ENCODE results near the gene LDLRAD3.
"Not testable (repeated sequence)": the region's sequence is repeated elsewhere in the genome, so short reads cannot be mapped to it uniquely, and the experiment has no call there.

The LDLRAD3 gene

GRCh38 chr11:35907648-35908431 lies 36.0 kb upstream of the LDLRAD3 start:
- H4K20me1 ChIP-seq (ENCODE audit: insufficient read depth, low read length, poor library complexity, severe bottlenecking): no peaks in the 10 kb centered on the region
- H3K9ac ChIP-seq (ENCODE audit: low read depth, low read length, poor library complexity, severe bottlenecking): no peak overlapping the region
- H3K4me3 ChIP-seq (ENCODE audit: low read length, poor library complexity, severe bottlenecking): peak overlapping the region; percentile 1
- H3K4me2 ChIP-seq (ENCODE audit: low read depth, low read length, poor library complexity, severe bottlenecking): peak overlapping the region; percentile 41
- H3K27me3 ChIP-seq (ENCODE audit: insufficient read depth, low read length, poor library complexity, severe bottlenecking): no peaks in the 10 kb centered on the region
- no peak for TF ChIP-seq CTCF (conservative IDR thresholded peaks at IDR 0.05; ENCODE audit: low read length)
- TF ChIP-seq EZH2phosphoT487 (IDR thresholded peaks at IDR 0.05; ENCODE audit: borderline replicate concordance): no peak
- peaks cover 35% of the 10 kb centered on the region for H3K4me1 ChIP-seq (ENCODE audit: insufficient read depth, low read length, poor library complexity, severe bottlenecking)
- peaks cover 6% of the 10 kb centered on the region for H3K9me3 ChIP-seq (ENCODE audit: insufficient read depth, low read depth, low read length)
- H3F3A ChIP-seq (ENCODE audit: low read depth): no peaks in the 10 kb centered on the region
- H3K9me2 ChIP-seq (replicated peaks; ENCODE audit: low read depth, low read length): no peaks in the 10 kb centered on the region
- peak overlapping the region; percentile 34; the same call in 1 of the 2 replicates for H2AFZ ChIP-seq (ENCODE audit: low read length)
- no peaks in the 10 kb centered on the region for H3K36me3 ChIP-seq (ENCODE audit: insufficient read depth, low read length)
- no peaks in the 10 kb centered on the region for H3K79me2 ChIP-seq (ENCODE audit: insufficient read depth, low read length)

DNA sequence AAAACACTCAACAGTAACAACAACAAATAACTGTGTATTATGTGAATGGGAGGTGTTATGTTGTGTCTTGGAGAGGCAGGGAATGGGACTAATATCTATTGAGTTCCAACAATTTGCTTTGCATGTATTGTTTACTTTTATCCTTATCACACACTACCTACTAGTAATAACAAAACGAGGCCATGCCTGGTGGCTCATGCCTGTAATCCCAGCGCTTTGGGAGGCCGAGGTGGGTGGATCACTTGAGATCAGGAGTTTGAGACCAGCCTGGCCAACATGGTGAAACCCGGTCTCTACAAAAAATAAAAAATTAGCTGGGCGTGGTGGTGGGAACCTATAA lies 35.5 kb upstream of the LDLRAD3 start:
- peak overlapping the region; percentile 41 for H3K4me2 ChIP-seq (ENCODE audit: low read depth, low read length, poor library complexity, severe bottlenecking)
- peak overlapping the region; percentile 34; the same call in 1 of the 2 replicates for H2AFZ ChIP-seq (ENCODE audit: low read length)
- H3K4me1 ChIP-seq (ENCODE audit: insufficient read depth, low read length, poor library complexity, severe bottlenecking): peaks cover 40% of the 10 kb centered on the region
- H3F3A ChIP-seq (ENCODE audit: low read depth); H3K9ac ChIP-seq (ENCODE audit: low read depth, low read length, poor library complexity, severe bottlenecking); H4K20me1 ChIP-seq (ENCODE audit: insufficient read depth, low read length, poor library complexity, severe bottlenecking); H3K79me2 ChIP-seq (ENCODE audit: insufficient read depth, low read length); H3K9me2 ChIP-seq (replicated peaks; ENCODE audit: low read depth, low read length); H3K4me3 ChIP-seq (ENCODE audit: low read length, poor library complexity, severe bottlenecking); H3K36me3 ChIP-seq (ENCODE audit: insufficient read depth, low read length); H3K9me3 ChIP-seq (ENCODE audit: insufficient read depth, low read depth, low read length); H3K27me3 ChIP-seq (ENCODE audit: insufficient read depth, low read length, poor library complexity, severe bottlenecking): not testable (repeated sequence)

- Histone ChIP-seq H4K20me1 (ENCODE audit: insufficient read depth, low read length, poor library complexity, severe bottlenecking) (no peaks in the 10 kb centered on the region), H2AFZ (ENCODE audit: low read length) (peak overlapping the region; percentile 45), H3K4me3 (ENCODE audit: low read length, poor library complexity, severe bottlenecking) (no peak overlapping the region), H3K4me1 (ENCODE audit: insufficient read depth, low read length, poor library complexity, severe bottlenecking) (peaks cover 51% of the 10 kb centered on the region), H3K9ac (ENCODE audit: low read depth, low read length, poor library complexity, severe bottlenecking) (no peak overlapping the region), H3K36me3 (ENCODE audit: insufficient read depth, low read length) (no peaks in the 10 kb centered on the region), H3K4me2 (ENCODE audit: low read depth, low read length, poor library complexity, severe bottlenecking) (no peak overlapping the region), H3K27me3 (ENCODE audit: insufficient read depth, low read length, poor library complexity, severe bottlenecking) (no peaks in the 10 kb centered on the region), H3K9me2 (replicated peaks; ENCODE audit: low read depth, low read length) (no peaks in the 10 kb centered on the region), H3F3A (ENCODE audit: low read depth) (no peaks in the 10 kb centered on the region; the same call in 1 of the 2 replicates), H3K79me2 (ENCODE audit: insufficient read depth, low read length) (no peaks in the 10 kb centered on the region), H3K9me3 (ENCODE audit: insufficient read depth, low read depth, low read length) (no peaks in the 10 kb centered on the region)
- TF ChIP-seq EZH2phosphoT487 (IDR thresholded peaks at IDR 0.05; ENCODE audit: borderline replicate concordance) (no peak), CTCF (conservative IDR thresholded peaks at IDR 0.05; ENCODE audit: low read length) (no peak)
Measured at GRCh38 chr11:35909511-35910265, 34.2 kb upstream of the LDLRAD3 start.

Measured in Loucy (cell line).